ENCODE data around the gene PDGFA.

PDGFA gene

GRCh38 chr7:515628-516027 is 4.0 kb downstream of the PDGFA start:
- DNase-seq: no peak

DNA sequence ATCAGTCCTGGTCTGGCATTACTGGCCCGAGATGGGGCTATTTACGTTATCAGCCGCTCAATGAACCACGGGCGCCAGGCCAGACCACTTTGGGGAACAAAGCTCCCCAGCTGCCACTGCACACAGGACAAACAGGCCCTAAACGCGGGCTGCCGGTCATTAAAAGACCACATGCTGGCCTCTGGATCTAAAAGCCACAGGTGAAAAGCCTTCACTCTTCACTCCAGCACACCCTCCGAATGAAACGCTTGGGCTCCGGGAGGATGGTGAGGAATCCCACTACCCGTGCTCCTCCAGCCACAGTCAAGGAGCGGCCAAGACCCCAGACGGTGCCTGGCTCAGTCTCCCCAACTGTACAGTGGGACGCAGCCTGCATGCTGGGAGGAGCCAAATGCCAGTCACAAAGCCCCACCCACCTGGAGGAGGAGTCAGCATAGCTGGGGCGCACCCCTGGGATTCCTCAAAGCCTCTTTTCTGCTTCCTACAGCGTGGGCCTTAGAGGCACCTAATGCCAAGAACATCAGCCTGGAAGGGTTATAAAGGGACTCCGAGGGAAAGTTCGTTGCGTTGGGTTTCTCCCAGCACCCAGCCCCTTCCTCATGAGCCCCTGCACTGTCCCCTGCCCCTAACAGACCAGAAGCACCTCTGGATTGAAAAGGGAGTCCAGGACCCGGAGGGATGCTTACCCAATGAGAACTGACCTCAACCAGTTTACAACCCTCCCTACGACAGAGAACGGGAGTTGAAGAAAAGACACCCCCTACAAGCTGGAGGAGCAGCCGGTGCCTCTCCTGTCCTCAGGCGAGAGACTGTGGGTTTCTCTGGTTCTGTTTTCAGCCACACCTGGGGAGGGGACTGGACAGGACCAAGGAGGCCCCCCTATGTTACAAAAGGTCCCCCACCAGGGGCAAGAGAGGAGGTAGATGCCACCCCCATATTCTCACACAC is 4.7 kb downstream of the PDGFA start:
- DNase-seq: no peak

- no peak for DNase-seq
Observed at GRCh38 chr7:514242-514641, 5.4 kb downstream of the PDGFA start.

- no peak for DNase-seq
Observed at GRCh38 chr7:513521-514166, 6.0 kb downstream of the PDGFA start.

- DNase-seq: peak; percentile 47
Observed at GRCh38 chr7:512541-513311, 6.9 kb downstream of the PDGFA start.

DNA sequence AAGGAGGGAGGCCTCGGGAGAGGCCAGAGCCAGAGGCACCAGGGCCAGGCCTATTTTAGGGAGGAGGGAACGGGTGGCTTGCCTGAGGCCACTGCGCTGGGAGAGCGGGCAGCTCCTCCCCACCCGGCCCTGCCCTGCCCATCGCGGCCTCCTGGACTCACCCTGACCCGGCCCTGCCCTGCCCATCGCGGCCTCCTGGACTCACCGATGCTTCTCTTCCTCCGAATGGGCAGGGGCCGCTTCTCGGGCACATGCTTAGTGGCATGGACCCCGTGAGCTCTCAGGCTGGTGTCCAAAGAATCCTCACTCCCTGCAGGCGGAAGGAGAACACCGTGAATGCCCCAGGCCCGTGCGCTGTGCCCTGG is 7.5 kb downstream of the PDGFA start:
- DNase-seq: no peak

GRCh38 chr7:511476-512145 is 8.0 kb downstream of the PDGFA start:
- DNase-seq: no peak

- no peak for DNase-seq
Observed at GRCh38 chr7:510782-511281, 8.8 kb downstream of the PDGFA start.

DNA sequence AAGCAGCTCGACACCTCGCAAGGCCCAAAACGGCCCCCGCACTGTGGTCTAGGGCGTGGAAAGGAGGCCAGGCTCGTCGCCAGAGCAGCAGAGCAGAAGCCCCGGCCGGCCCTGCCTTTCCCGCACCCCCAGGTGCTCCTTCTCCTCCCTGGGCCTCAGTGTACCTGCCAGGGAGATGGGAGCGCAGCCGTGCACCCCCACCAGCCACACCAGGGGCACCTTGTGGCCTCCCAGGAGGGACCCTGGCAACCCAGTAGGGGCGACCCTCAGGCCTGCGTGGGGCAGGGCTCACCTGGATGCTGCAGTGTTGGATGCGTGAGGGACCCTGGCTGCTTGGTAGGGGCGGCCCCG is 9.5 kb downstream of the PDGFA start:
- no peak for DNase-seq

DNA sequence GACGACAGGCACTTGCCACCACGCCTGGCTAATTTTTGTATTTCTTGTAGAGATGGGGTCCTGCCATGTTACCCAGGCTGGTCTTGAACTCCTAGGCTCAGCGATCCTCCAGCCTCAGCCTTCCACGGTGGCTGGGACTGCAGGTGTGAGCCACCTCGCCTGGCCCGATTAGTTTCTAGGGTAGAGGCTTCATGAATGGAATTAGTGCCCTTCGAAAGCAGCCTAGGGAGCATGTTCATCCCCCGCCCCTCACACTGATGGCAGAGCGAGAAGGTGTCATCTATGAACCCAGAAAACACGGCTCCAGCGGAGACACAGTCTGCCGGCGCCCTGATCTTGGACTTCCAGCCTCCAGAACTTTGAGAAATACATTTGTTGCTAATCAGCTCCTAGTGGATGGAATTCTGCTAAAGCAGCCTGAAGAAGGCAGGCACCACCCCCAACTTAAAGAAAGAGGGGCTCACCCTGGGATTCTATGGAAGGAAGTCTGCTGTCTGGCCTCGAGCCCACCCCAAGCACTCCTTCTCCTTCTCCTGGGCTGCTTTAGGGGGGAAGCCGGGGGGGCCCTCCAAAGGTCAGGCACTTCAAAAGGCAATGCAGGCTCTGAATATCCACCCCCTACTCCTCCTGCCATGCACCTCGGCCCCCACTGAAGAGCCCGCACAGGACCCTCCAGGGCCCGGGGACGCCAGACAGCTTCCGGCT is 10.1 kb downstream of the PDGFA start:
- DNase-seq: no peak

GRCh38 chr7:508461-509170 is 11.0 kb downstream of the PDGFA start:
- no peak for DNase-seq

DNA sequence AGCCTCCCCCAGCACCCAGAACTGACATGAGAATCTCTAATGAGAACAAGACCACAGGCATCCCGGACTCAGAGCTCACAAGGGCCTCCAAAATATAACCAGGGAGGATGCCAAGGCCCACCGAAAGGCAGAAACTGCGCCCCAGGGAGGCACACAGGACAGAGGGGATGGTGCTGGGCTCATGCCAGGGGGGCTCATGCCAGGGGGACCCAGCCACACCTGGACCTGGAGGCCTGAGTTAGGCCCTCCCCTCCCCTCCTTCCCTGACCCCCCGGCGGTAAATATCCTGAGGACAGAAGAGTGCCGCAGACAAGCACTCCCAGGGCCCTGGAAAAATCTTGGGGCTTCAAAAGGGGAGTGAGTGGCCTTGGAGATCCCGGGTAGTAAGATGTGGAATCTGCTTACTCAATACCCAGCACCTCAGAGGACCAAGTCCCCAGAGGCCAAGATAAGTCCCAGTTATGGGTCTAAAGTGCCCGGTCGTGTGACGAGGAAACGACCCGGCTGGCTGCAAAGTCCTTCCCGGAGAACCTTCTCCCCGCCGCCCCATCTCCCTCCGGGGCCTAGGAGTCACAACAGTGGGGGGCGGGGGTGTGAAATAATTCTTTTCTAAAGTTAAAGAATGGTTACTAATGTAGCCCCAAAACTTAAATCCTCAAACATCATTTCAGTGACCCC is 11.9 kb downstream of the PDGFA start:
- DNase-seq: no peak

DNA sequence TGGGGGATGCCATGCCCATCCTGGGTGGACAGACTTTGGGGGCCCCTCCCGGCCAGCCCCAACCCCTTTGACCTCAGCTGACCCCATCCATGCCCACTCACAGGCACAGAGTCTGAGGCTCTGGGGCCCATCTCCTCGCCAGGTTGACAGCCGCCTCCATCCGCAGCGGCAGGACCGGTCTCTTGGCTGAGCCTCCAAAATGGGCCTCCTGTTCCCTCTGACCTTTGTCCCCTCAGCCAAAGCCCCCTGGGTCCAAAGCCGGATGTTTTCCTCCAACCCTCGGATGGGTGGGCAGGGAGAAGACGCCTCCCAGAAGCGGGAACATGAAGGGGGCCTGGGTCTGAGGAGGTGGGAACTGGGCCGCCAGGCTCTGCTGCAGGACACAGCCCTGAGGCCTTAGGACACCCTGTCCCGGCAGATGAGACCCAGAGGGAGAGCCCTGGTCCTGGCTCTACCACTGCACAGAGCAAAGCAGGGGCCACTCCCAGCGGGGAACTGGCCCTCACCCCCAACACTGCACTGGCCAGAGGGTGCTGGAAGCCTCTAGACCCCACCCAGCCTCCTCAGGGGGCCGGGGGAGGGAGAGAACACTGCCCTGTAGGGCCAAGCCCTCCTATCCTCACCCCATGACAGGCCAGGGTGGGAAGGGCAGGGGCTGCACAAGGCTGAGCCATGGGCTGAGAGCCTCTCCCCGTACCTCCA is 12.6 kb downstream of the PDGFA start:
- DNase-seq: no peak

- no peak for DNase-seq
Observed at GRCh38 chr7:506391-506831, 13.2 kb downstream of the PDGFA start.

DNA sequence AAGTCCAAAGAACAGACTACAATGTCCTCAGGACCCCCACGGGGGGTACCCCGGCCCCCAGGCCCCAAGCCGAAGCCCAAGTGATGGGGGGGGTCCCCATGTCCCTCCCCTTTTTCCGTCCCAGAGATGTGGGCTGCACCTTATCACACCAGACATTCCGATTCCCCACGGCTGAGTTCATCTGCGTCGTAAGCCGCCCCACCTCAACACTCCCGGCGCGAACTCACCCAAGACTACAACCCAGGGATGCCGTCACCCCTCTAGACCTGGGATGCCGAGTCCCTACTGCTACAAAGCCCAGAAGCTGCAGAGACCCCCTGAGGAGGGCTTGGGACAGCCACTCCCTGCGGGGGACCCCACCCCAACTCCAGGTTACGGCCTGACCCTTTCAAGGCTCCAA is 14.5 kb downstream of the PDGFA start:
- no peak for DNase-seq

GRCh38 chr7:504221-505111 is 15.2 kb downstream of the PDGFA start:
- DNase-seq: no peak

GRCh38 chr7:503575-504111 is 16.0 kb downstream of the PDGFA start:
- no peak for DNase-seq

DNA sequence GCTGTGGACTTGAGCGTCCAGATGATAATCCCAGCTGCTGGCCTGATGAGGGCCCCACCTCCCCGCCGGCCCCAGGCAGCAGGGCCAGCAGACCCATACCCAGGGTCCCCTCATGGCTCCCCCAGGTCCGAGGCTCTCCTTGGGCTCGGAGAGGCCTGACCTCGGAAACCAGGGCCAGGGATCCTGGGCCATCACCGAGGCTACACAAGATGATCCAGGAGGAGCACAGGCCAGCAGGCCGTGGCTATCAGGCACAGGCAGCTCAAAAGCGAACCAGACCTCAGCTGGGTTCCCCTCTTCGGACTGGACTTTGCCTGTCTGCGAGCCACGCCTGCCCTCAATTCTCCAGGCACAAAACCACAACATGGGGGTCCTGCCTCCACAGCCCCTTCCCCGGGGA is 17.4 kb downstream of the PDGFA start:
- no peak for DNase-seq

DNA sequence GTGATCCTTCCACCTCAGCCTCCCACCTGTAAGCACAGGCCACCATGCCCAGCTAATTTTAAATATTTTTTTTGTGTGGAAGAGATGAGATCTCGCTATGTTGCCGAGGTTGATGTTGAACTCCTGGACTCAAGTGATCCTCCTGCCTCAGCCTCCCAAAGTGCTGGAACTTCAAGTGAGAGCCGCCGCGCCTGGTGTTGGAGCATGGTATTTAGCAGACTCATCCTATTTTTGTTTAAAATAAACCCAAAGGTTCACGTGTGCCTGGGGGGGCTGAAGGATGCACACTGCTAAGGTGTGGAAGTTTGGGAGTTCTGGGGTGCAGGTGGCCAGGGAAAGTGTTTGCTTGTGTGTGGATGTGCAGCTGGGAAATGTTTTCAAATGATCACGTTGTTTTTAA is 18.1 kb downstream of the PDGFA start:
- no peak for DNase-seq
